HepG2 (cell line): ENCODE data around the gene CCNB1IP1. TPM values are rescaled to one million over a fixed set of nuclear protein-coding genes. Genes with fewer than 3 reads are reported as not detected.
A peak's percentile ranks its signal among the peaks of the same experiment; 100 is the strongest.

ENCODE experiments used
- CTCF ChIP-seq: sonication (generic); formaldehyde crosslinking; IDR thresholded peaks from 2 replicates; pipeline ENCODE4 v1.5.0; 2020; ENCODE audit warnings: mild to moderate bottlenecking, missing genetic modification reagents, moderate library complexity
- FOXA3 ChIP-seq: IDR thresholded peaks from 2 replicates; pipeline ENCODE4 v1.6.1; 2016; ENCODE audit warnings: missing genetic modification reagents, missing compliant biosample characterization
- GATAD2A ChIP-seq: IDR thresholded peaks from 2 replicates; pipeline ENCODE4 v1.6.1; 2016
- HOXA5 ChIP-seq: sonication (generic); formaldehyde crosslinking; IDR thresholded peaks from 2 replicates; pipeline ENCODE4 v1.4.0; 2020; ENCODE audit warnings: missing genetic modification reagents
- KAT8 ChIP-seq: IDR thresholded peaks from 2 replicates; pipeline ENCODE4 v1.6.1; 2016; ENCODE audit warnings: missing genetic modification reagents, missing compliant biosample characterization
- MLX ChIP-seq: IDR thresholded peaks from 2 replicates; pipeline ENCODE4 v1.6.1; 2016
- RXRB ChIP-seq: IDR thresholded peaks from 2 replicates; pipeline ENCODE4 v1.6.1; 2016; ENCODE audit warnings: borderline replicate concordance, missing genetic modification reagents, missing compliant biosample characterization
- SATB2 ChIP-seq: sonication (generic); formaldehyde crosslinking; IDR thresholded peaks from 2 replicates; pipeline ENCODE4 v1.5.0; 2020; ENCODE audit warnings: missing genetic modification reagents
- SNAPC4 ChIP-seq: sonication (generic); formaldehyde crosslinking; IDR thresholded peaks from 2 replicates; pipeline ENCODE4 v1.4.0; 2020; ENCODE audit warnings: mild to moderate bottlenecking, missing genetic modification reagents
- STAG1 ChIP-seq: sonication (generic); formaldehyde crosslinking; IDR thresholded peaks from 2 replicates; pipeline ENCODE4 v1.4.0; 2020; ENCODE audit warnings: missing genetic modification reagents
- ZNF614 ChIP-seq: IDR thresholded peaks from 2 replicates; pipeline ENCODE4 v1.6.1; 2018; ENCODE audit warnings: missing biosample characterization, missing genetic modification reagents, inconsistent platforms, borderline replicate concordance
- polyA plus RNA-seq, 8 experiments: library from polyadenylated mRNA; depleted of rRNA in 3 of 8; stranded (reverse) in 7 of 8; unstranded in 1 of 8; fragments of >200 nt; fragmentation: Illumina TruSeq in 4 of 8; extraction: Trizol in 4 of 8; gene quantifications; 2 replicates each; pipeline versions ENCODE4 v1.2.1 to v1.2.3, GENCODE V29; 2011 to 2016; ENCODE audit warnings: low read depth in 4 of 8, missing spikeins in 1 of 8, mixed read lengths in 1 of 8; ENCODE audit not compliant: insufficient read depth in 1 of 8
- total RNA-seq, 5 experiments: library from RNA; depleted of rRNA; stranded (reverse); fragments of >200 nt; fragmentation: Illumina TruSeq; extraction: Trizol; gene quantifications; 2 replicates each; pipeline ENCODE4 v1.2.3, GENCODE V29; 2016; ENCODE audit warnings: low read depth in 1 of 5
- TF ChIP-seq, protein P1 (sequence below): sonication (generic); formaldehyde crosslinking; IDR thresholded peaks from 2 replicates; pipeline ENCODE4 v1.5.0; 2020; ENCODE audit warnings: mild to moderate bottlenecking, missing genetic modification reagents, borderline replicate concordance

Gene CCNB1IP1
- total and polyA plus RNA-seq, 2 of the 13 experiments (the other 11 are each of a cell fraction or from before 2014, with no cell fraction given): 98.3 to 125 TPM

GRCh38 chr14:20327005-20327869, 5.8 kb downstream of the CCNB1IP1 start (continued):
- TF ChIP-seq, protein P1, sequence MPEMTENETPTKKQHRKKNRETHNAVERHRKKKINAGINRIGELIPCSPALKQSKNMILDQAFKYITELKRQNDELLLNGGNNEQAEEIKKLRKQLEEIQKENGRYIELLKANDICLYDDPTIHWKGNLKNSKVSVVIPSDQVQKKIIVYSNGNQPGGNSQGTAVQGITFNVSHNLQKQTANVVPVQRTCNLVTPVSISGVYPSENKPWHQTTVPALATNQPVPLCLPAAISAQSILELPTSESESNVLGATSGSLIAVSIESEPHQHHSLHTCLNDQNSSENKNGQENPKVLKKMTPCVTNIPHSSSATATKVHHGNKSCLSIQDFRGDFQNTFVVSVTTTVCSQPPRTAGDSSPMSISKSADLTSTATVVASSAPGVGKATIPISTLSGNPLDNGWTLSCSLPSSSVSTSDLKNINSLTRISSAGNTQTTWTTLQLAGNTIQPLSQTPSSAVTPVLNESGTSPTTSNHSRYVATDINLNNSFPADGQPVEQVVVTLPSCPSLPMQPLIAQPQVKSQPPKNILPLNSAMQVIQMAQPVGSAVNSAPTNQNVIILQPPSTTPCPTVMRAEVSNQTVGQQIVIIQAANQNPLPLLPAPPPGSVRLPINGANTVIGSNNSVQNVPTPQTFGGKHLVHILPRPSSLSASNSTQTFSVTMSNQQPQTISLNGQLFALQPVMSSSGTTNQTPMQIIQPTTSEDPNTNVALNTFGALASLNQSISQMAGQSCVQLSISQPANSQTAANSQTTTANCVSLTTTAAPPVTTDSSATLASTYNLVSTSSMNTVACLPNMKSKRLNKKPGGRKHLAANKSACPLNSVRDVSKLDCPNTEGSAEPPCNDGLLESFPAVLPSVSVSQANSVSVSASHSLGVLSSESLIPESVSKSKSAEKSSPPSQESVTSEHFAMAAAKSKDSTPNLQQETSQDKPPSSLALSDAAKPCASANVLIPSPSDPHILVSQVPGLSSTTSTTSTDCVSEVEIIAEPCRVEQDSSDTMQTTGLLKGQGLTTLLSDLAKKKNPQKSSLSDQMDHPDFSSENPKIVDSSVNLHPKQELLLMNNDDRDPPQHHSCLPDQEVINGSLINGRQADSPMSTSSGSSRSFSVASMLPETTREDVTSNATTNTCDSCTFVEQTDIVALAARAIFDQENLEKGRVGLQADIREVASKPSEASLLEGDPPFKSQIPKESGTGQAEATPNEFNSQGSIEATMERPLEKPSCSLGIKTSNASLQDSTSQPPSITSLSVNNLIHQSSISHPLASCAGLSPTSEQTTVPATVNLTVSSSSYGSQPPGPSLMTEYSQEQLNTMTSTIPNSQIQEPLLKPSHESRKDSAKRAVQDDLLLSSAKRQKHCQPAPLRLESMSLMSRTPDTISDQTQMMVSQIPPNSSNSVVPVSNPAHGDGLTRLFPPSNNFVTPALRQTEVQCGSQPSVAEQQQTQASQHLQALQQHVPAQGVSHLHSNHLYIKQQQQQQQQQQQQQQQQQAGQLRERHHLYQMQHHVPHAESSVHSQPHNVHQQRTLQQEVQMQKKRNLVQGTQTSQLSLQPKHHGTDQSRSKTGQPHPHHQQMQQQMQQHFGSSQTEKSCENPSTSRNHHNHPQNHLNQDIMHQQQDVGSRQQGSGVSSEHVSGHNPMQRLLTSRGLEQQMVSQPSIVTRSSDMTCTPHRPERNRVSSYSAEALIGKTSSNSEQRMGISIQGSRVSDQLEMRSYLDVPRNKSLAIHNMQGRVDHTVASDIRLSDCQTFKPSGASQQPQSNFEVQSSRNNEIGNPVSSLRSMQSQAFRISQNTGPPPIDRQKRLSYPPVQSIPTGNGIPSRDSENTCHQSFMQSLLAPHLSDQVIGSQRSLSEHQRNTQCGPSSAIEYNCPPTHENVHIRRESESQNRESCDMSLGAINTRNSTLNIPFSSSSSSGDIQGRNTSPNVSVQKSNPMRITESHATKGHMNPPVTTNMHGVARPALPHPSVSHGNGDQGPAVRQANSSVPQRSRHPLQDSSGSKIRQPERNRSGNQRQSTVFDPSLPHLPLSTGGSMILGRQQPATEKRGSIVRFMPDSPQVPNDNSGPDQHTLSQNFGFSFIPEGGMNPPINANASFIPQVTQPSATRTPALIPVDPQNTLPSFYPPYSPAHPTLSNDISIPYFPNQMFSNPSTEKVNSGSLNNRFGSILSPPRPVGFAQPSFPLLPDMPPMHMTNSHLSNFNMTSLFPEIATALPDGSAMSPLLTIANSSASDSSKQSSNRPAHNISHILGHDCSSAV (CRISPR knock-in tag): no peak
- 0 out of 2 replicates have a peak, but pooled peaks have one; percentile 43 for TF ChIP-seq SNAPC4 (CRISPR knock-in tag)
- TF ChIP-seq ZNF614 (CRISPR knock-in tag): no peak
- peak; percentile 56; the same call in 1 of the 2 replicates for TF ChIP-seq RXRB
- TF ChIP-seq CTCF (CRISPR knock-in tag): peak; percentile 84
- 0 out of 2 replicates have a peak, but pooled peaks have one; percentile 31 for TF ChIP-seq HOXA5 (CRISPR knock-in tag)
- 0 out of 2 replicates have a peak, but pooled peaks have one; percentile 6 for TF ChIP-seq FOXA3 (CRISPR knock-in tag)
- no peak for TF ChIP-seq MLX (CRISPR knock-in tag)
- peak; percentile 57 for TF ChIP-seq GATAD2A
- TF ChIP-seq KAT8 (CRISPR knock-in tag): peak; percentile 56; the same call in 1 of the 2 replicates
- TF ChIP-seq STAG1 (CRISPR knock-in tag): peak; percentile 91
- TF ChIP-seq SATB2 (CRISPR knock-in tag): 0 out of 2 replicates have a peak, but pooled peaks have one; percentile 30
